T1000 (cell line): ENCODE measurements around the gene CAAP1.
"Not testable (repeated sequence)": the region's sequence is repeated elsewhere in the genome, so short reads cannot be mapped to it uniquely, and the experiment has no call there.

Source experiments
- DNase-seq: peaks from one replicate; lab custom pipeline; 2025; ENCODE audit warnings: mixed read lengths; lab: John Stamatoyannopoulos, UW

CAAP1 gene

GRCh38 chr9:26892251-26893029 lies at the start of gene CAAP1:
CAAP1 (minus strand) TSS chr9:26892802; CDS start chr9:26892715, 87 bp downstream.
- DNase-seq: peak; percentile 63

- DNase-seq: no peak
Measured at GRCh38 chr9:26940779-26941178, 48.2 kb upstream of the CAAP1 start.

GRCh38 chr9:26939955-26940711 lies 47.5 kb upstream of the CAAP1 start:
- no peak for DNase-seq

GRCh38 chr9:26937816-26938371 lies 45.3 kb upstream of the CAAP1 start:
- DNase-seq: no peak

- DNase-seq: no peak
Measured at GRCh38 chr9:26935847-26936246, 43.2 kb upstream of the CAAP1 start.

- no peak for DNase-seq
Measured at GRCh38 chr9:26928902-26929495, 36.4 kb upstream of the CAAP1 start.

- no peak for DNase-seq
Measured at GRCh38 chr9:26925609-26926008, 33.0 kb upstream of the CAAP1 start.

- no peak for DNase-seq
Measured at GRCh38 chr9:26919698-26920097, 27.1 kb upstream of the CAAP1 start.

- DNase-seq: no peak
Measured at GRCh38 chr9:26913138-26913668, 20.6 kb upstream of the CAAP1 start.

- no peak for DNase-seq
Measured at GRCh38 chr9:26904671-26905070, 12.1 kb upstream of the CAAP1 start.

GRCh38 chr9:26904070-26904469 lies 11.5 kb upstream of the CAAP1 start:
- DNase-seq: no peak

GRCh38 chr9:26893030-26893676 lies 551 bp upstream of the CAAP1 start:
- no peak for DNase-seq

- no peak for DNase-seq
Measured at GRCh38 chr9:26891726-26892125, 876 bp downstream of the CAAP1 start.

GRCh38 chr9:26888271-26888670 lies 4.3 kb downstream of the CAAP1 start:
- no peak for DNase-seq

- DNase-seq: no peak
Measured at GRCh38 chr9:26882154-26882553, 10.4 kb downstream of the CAAP1 start.

GRCh38 chr9:26880262-26880661 lies 12.3 kb downstream of the CAAP1 start:
- DNase-seq: no peak

- not testable (repeated sequence) for DNase-seq
Measured at GRCh38 chr9:26875155-26875554, 17.4 kb downstream of the CAAP1 start.

GRCh38 chr9:26870292-26870691 lies 22.3 kb downstream of the CAAP1 start:
- DNase-seq: no peak

GRCh38 chr9:26863074-26863473 lies 29.5 kb downstream of the CAAP1 start:
- DNase-seq: no peak

GRCh38 chr9:26856413-26857032 lies 36.1 kb downstream of the CAAP1 start:
- no peak for DNase-seq

GRCh38 chr9:26850995-26851394 lies 41.6 kb downstream of the CAAP1 start:
- DNase-seq: no peak
